HG03280 (cell line): Measurements from ENCODE around the gene GZMM.

Source experiments
- ATAC-seq: cut with Tn5 transposase; IDR thresholded peaks from one replicate; pipeline ENCODE4 v1.9.1; 2021; ENCODE audit warnings: mild to moderate bottlenecking, moderate library complexity; ENCODE audit not compliant: unreplicated experiment

The GZMM gene

DNA sequence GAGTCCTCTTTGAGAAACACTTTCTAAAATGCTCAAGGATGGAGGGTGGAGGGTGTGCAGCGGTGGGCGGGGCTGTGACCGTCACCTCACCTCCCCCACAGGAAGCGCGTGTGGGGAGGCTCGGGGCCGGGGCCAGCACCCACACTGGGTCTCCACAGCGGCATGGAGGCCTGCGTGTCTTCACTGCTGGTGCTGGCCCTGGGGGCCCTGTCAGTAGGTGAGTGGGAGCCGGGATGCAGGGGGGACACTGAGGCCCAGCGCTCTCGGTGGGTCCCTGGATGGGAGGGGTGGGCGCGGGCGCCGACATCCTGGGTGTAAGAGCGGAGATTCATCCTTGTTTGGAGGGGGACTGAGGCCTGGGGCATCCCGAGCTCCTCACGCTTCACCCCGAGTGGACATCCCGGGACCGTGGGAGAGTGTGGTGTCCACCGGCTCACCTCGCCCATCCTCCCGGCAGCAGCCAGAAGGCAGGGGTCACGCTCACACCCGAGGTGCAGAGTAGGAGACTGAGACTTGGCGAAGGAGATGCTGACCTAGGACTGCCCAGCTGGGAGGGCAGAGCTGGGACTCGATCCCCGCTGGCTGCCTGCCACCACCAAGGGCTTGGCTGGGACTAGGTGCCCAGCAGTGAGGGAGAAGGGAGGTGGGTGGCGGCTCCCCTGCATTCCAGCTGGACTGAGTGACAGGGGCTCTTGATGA, at the start of gene GZMM:
GZMM (plus strand) TSS at position 144 of the 699 bp plus-strand sequence; CDS start at position 163, 19 bp downstream.
- ATAC-seq, result no peak

DNA sequence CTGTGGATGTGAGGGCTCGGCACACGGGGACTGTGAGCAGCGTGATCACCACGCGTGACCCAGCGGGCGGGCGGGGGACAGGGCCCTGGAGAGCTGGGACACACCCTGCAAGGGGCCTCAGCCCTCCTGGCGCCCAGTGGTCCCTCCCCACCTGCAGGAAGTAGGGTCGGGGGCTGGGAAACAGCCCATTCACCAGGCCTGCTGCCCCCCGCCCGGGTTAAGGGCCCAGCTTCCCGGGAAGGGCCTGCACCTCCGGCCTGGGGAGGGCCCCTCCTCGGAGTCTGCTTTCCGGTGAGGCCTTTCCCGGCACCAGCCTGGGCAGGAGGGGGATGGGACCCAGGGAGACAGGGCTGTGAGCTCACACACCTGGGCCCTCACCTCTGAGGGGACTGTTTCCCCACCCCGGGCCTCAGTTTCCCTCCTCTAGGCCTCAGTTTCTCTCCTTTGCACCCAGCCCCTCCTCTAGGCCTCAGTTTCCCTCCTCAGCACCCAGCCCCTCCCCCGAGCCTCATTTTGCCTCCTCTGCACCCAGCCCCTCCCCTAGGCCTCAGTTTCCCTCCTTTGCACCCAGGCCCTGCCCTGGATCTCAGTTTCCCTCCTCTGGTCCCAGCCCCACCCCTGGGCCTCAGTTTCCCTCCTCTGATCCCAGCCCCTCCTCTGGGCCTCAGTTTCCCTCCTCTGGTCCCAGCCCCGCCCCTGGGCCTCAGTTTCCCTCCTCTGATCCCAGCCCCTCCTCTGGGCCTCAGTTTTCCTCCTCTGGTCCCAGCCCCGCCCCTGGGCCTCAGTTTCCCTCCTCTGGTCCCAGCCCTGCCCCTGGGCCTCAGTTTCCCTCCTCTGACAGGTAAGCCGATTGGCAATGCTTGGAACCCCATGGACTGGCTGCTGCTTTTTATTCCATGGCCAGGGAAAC, 49.4 kb upstream of the GZMM start:
- no peak for ATAC-seq

DNA sequence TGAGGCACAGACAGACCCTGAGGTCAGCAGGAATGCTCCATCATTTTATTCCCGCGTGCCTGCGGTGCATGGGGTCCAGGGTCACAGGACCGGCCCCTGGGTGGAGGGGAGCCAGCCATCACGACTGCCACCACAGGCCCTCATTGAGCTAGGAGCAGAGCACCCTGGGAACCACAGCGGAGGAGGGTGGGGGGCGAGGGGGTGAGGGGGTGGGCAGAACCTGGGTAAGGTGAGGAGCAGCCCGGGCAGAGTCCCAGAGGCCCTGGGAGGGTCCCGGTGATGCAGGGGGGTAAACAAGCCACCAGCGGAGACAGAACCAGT, 48.8 kb upstream of the GZMM start:
- no peak for ATAC-seq

DNA sequence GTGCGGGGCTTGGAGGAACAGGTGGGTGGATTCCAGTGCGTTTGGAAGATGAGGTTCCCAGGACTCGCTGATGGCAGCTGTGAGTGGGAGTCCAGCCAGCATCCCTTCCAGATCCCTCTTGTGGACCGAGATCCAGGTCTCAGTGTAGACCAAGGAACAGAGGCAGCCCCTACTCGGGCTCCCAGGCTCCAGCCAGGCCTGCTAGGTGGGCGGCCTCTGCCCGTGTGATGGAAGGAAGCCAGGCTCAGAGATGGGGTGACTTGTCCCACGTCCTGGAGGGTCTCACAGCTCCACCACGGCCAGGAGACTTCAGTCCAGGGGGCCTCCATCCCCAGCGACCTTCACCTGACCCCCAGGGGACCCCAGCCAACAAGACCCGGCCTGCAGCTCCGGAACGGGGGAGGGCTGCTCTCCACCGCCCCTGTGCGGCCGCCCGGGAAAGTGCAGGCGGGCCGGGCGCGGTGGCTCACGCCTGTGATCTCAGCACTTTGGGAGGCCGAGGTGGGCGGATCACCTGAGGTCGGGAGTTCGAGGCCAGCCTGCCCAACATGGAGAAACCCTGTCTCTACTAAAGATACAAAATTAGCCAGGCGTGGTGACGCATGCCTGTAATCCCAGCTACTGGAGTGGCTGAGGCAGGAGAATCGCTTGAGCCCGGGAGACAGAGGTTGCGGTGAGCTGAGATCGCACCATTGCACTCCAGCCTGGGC, 48.3 kb upstream of the GZMM start:
- ATAC-seq, result no peak

DNA sequence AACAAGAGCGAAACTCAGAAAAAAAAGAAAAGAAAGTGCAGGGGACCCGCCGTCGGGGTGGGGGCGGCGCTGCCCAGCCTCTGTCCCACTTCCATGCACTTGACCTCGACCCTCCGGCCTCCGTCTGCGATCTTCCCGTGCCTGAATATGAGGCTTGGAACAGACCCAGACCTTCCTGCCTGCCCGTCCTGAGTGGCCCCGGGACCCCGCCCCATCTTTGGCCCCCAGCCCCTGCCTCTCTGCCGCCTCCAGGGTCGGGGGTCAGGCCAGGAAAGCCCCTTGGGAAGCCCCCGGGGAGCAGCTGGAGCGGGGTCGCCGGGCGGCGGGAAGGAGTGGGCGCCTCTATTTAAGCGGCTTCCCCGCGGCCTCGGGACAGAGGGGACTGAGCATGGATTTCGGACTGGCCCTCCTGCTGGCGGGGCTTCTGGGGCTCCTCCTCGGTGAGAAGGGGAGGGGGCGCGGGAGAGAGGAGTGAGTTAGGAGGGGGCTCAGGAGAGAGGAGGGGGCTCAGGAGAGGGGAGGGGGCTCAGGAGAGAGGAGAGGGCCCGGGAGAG, 47.7 kb upstream of the GZMM start, which contains the start of gene MADCAM1:
MADCAM1 (plus strand) TSS at position 375 of the 554 bp plus-strand sequence; CDS start at position 389, 14 bp downstream.
- ATAC-seq, result no peak

DNA sequence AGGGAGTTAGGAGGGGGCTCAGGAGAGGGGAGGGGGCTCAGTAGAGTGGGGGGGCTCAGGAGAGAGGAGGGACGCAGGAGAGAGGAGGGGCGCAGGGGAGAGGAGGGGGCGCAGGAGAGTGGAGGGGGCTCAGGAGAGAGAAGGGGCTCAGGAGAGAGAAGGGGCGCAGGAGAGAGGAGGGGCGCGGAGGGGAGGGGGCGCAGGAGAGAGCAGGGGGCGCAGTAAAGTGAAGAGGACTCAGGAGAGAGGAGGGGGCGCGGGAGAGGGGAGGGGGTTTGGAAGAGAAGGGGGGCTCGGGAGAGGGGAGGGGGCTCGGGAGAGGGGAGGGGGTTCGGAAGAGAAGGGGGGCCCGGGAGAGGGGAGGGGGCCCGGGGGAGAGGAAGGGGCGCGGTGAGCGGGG, 46.9 kb upstream of the GZMM start:
- ATAC-seq, result no peak

DNA sequence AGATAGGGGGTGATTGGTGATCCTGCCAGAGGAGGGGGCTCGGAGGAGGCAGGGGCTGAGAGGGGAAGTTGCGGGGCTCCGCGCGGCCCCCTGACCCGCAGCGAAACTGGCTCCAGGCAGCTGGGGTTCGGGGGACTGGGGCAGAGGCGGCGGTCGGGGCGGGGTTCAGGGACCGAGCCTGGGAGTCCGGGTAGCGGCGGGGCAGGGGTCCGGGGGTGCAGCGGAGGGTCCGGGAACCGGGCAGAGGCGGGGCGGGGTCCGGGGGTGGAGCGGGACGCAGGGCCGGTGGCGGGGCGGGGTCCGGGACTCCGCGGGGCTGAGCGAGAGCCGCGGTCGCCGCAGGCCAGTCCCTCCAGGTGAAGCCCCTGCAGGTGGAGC, 46.4 kb upstream of the GZMM start:
- no peak for ATAC-seq

DNA sequence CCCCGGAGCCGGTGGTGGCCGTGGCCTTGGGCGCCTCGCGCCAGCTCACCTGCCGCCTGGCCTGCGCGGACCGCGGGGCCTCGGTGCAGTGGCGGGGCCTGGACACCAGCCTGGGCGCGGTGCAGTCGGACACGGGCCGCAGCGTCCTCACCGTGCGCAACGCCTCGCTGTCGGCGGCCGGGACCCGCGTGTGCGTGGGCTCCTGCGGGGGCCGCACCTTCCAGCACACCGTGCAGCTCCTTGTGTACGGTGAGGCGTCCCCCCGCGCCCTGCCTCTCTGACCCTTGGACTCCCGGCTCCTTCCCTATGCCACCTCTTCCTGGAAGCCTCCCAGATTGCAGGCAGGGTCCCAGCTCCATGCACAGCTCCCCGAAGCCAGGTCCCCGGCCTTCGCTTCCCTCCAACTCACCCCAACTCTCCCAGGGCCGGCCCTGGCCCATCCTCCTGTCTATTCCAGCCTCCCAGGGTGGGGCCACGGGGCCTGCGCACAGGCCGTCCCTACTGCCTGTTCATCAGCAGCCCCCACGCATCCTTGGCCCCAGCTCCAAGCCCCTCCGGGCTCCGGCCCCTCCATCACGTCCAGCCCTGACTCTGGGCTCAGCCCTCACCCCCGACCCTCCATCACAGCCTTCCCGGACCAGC, 45.9 kb upstream of the GZMM start:
- ATAC-seq, result no peak

DNA sequence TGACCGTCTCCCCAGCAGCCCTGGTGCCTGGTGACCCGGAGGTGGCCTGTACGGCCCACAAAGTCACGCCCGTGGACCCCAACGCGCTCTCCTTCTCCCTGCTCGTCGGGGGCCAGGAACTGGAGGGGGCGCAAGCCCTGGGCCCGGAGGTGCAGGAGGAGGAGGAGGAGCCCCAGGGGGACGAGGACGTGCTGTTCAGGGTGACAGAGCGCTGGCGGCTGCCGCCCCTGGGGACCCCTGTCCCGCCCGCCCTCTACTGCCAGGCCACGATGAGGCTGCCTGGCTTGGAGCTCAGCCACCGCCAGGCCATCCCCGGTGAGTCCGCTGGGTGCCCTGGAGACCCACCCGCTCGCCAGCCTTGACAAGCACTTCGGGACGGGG, 45.4 kb upstream of the GZMM start:
- no peak for ATAC-seq

DNA sequence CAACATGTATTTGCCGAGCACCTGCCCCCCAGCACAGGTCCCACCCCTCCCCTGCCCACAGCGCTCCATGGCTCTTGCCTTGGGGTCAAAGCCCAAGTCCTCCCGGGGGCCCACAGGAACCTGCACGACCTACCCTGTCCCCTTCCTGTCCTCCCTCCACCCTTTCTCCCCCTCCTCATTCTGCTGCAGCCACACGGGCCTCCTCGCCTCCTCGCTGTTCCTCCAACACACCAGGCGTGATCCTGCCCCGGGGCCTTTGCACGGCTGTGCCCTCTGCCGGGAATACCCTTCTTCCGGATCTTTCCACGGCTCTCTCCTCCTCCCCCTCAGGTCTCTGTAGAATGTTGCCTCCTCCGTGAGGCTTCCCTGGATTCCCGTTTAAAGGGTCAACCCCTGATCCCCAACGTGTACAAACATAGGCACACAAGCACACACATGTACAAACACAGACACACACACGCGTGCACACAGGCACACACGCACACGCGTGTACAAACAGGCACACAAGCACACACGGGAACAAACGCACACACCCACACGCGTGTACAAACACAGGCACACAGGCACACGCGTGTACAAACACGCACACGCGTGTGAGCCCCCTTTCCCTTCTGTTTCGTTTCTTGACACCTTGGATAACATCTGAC, 44.8 kb upstream of the GZMM start:
- ATAC-seq, result no peak

DNA sequence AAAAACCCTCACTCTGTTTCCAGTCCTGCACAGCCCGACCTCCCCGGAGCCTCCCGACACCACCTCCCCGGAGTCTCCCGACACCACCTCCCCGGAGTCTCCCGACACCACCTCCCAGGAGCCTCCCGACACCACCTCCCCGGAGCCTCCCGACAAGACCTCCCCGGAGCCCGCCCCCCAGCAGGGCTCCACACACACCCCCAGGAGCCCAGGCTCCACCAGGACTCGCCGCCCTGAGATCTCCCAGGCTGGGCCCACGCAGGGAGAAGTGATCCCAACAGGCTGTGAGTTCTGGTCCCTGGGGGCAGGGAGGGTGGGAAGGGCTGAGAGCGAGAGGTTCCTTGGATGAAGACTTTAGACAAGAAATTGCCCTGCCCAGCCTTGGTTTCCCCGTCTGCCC, 42.2 kb upstream of the GZMM start:
- ATAC-seq, result no peak

DNA sequence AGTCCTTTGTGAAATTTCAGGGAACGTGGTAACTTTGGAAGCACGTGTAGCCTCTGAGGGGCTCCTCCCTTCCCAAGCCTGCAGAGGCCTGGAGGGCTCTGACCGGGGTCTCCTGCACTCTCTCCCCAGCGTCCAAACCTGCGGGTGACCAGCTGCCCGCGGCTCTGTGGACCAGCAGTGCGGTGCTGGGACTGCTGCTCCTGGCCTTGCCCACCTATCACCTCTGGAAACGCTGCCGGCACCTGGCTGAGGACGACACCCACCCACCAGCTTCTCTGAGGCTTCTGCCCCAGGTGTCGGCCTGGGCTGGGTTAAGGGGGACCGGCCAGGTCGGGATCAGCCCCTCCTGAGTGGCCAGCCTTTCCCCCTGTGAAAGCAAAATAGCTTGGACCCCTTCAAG, 39.2 kb upstream of the GZMM start:
- ATAC-seq, result no peak

DNA sequence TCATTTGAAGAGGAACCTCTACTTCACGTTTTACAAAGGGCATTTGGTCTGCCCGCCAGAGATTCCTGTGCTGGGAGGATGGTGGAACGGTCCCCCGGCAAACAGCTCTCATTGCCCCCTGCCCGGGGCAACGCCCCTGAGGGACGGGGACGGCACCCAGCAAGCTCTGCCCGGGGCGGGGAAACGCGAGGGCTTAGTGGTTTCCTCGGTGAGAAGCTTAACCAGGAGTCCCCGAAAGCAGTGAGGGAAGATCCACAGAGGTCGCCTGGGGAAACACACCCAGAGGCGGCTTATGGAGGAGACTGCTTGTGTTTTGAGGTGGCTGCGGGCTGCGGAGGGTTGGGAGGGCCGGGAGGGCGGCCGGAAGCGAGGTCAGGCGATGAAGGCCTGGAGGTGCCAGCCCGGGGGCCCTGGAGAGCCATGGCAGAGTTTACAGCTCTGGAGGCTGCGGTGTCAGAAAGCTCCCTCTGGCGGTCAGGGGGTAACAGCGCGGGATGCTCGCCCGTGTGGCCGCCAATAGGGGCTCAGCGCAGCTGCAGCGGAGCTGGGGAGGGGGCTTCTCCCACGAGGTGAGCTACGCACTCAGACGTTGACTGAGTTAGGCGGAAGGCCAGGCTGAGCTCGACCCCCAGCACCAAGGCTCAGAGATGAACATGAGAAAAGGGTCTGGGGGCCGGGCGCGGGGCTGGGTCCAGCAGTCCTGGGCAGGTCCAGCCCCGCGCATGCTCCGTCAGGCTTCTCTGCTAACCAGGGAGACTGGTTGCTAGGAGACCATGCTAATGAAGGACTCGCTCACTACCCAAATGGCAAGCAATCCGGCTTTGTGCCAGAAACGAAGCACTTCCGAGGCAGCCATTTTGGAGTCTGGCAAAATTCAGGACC, 37.2 kb upstream of the GZMM start:
- peak; percentile 65 for ATAC-seq

DNA sequence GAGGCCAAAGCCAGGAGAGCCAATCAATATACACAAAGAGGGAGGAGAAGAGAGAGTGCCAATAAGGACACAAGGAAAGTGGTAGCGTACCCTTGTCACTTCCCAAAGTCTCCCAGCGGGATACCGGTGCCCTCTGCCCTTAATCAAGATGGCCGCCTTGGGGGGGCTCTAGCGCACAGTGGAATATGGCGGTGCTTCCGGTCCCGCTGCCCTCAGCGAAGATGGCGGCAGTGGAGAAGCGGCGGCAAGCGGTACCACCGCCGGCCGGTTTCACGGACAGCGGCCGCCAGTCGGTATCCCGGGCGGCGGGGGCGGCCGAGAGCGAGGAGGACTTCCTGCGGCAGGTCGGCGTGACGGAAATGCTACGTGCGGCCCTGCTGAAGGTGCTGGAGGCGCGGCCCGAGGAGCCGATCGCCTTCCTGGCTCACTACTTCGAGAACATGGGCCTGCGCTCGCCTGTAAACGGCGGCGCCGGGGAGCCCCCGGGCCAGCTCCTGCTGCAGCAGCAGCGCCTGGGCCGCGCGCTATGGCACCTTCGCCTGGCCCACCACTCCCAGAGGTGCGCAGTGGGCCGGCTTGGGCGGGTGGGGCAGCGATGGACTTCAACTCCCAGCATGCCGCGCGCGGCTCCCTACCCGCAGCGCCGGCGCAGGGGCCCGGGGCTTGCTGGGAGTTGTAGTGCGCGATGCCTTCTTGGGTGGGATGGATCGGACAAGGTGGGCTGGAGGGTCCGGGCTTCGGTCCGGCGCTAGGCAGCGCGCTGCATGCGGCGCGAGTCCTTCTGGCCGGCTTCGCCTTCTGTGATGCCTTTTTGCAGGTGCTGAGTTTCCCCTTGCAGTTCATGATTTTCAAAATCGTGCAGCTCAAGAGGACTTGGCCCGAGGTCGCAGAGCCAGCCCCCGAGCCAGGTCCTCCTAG, 36.3 kb upstream of the GZMM start, which contains the start of gene TPGS1:
TPGS1 (plus strand) TSS at position 212 of the 918 bp plus-strand sequence; CDS start at position 222, 10 bp downstream.
- ATAC-seq, result peak; percentile 55

DNA sequence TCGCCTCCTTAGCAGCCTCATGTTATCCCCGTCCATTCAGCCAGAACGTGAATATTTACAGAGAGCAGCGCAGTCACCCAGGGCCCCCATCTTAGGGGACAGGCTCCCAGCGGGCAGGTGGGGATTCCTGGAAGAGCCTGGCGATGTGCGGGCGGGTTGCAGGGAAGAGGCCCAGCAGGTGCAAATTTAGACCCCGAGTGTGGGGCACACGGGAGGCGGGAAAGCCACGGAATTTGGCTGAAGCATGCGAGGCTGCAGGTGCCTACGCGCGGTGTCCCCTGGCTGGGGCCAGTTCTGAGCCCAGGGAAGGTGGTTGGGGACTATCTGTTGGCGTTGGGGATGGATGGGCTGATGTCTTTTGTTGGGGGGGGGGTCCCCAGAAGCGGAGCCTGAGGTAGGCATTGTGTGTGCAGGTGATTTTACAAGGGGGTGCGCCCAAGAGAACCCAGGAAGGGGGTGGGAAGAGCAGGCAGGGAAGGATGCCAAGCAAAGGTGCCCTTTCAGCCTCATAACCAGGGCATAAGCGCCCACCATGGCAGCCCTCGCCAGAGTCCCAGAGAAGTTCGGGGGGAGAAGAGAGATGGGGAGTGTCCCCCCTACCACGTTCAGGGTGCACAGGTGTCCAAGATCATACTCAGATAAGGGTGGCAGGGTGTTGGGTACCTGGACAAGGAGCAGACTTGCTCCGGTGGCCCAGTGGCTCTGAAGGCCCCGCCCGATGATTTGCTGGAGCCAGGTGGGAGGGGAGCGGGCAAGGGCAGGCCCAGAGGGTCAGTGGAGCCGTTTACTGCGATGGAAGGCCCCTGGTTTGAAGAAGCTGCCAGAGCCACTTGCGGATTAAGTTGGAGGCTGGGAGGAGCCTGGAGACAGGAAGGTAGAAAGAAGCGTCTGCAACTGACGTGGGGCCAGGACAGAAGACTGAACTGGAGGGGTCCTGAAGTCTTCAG, 35.4 kb upstream of the GZMM start:
- ATAC-seq, result no peak

DNA sequence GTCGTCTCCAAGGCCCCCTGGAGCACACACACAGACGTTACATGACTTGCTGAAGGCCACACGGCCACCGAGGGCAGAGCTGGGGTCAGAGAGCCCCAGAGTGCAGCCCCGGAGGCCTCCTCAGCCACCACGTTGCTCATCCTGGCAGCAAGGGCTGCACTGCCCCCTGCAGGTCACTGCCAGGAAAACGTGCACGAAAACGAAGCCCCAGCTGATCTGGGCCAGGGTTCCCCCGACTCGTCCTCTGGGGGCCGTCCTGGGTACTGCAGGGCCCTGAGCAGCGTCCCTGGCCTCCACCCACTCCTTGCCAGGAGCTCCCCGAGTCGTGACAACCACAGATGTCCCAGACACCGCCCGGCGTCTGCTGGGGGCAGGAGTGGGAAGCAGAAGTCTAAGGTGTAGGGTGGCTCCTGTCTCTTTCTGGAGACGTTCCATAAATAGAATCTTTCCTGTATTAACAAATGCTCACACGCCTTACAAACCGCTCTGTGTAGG, 33.2 kb upstream of the GZMM start:
- ATAC-seq, result peak; percentile 26
